Stimulated activated CD4-positive, alpha-beta T cell treated with anti-CD3 and anti-CD28 coated beads, TNF-alpha, amount 100 ng/mL, for 24 hours (primary cell): ENCODE results near the gene DHRSX.
"Not testable (repeated sequence)": the region's sequence is repeated elsewhere in the genome, so short reads cannot be mapped to it uniquely, and the experiment has no call there.

Experiments
- DNase-seq, 3 experiments: peaks; one replicate each; pipeline ENCODE4 v3.0.0-alpha.2; 2020; ENCODE audit warnings: low read depth in 3 of 3

Gene DHRSX

DNA sequence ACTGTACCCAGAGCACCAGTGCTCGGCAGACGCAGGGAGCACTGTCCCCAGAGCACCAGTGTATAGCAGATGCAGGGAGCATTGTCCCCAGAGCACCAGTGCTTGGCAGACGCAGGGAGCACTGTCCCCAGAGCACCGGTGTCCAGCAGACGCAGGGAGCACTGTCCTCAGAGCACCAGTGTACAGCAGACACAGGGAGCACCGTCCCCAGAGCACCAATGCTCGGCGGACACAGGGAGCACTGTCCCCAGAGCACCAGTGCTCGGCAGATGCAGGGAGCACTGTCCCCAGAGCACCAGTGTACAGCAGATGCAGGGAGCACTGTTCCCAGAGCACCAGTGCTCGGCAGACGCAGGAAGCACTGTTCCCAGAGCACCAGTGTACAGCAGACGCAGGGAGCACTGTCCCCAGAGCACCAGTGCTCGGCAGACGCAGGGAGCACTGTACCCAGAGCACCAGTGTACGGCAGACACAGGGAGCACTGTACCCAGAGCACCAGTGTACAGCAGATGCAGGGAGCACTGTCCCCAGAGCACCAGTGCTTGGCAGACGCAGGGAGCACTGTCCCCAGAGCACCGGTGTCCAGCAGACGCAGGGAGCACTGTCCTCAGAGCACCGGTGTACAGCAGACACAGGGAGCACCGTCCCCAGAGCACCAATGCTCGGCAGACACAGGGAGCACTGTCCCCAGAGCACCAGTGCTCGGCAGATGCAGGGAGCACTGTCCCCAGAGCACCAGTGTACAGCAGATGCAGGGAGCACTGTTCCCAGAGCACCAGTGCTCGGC, 234.9 kb downstream of the DHRSX start:
- DNase-seq = not testable (repeated sequence)

DNA sequence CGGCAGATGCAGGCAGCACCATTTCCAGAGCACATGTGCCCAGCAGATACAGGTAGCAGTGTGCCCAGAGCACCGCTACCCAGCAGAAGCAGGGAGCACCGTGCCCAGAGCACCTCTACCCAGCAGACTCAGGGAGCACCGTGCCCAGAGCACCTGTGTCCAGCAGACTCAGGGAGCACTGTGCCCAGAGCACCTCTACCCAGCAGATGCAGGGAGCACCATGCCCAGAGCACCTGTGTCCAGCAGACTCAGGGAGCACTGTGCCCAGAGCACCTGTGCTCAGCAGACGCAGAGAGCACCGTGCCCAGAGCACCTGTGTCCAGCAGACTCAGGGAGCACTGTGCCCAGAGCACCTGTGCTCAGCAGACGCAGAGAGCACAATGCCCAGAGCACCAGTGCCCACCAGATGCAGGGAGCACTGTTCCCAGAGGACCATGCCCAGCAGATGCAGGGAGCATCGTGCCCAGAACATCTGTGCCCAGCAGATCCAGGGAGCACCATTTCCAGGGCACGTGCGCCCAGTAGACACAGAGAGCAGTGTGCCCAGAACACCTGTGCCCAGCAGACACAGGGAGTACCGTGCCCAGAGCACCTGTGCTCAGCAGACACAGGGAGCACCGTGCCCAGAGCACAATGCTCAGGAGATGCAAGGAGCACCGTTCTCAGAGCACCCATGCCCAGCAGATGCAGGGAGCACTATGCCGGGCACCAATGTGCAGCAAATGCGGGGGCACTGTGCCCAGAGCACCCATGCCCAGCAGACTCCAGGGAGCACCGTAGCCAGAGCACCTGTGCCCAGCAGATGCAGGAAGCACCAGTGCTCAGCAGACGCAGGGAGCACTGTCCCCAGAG, 236.4 kb downstream of the DHRSX start:
- no peak for DNase-seq

GRCh38 chrX:2263203-2263602, 237.6 kb downstream of the DHRSX start:
- DNase-seq = no peak

DNA sequence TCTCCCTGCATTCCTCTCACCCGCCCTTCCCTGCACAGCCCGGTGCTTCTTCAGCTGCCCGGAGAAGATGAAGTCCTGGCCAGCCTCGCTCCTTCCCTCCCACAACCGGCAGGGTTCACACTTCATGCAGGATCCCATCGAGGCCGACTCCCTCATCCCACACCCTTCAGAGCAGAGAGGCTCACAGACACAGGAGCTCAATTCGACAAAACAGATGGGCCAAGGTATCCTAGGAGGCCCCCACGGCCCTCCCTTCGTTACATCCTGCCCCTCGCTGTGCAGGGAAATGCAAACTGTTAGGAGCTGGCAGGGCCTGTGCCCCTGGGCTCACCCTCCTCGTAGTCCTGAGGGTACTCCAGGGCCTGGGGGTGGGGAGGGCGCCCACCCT, 238.1 kb downstream of the DHRSX start:
- no peak for DNase-seq

DNA sequence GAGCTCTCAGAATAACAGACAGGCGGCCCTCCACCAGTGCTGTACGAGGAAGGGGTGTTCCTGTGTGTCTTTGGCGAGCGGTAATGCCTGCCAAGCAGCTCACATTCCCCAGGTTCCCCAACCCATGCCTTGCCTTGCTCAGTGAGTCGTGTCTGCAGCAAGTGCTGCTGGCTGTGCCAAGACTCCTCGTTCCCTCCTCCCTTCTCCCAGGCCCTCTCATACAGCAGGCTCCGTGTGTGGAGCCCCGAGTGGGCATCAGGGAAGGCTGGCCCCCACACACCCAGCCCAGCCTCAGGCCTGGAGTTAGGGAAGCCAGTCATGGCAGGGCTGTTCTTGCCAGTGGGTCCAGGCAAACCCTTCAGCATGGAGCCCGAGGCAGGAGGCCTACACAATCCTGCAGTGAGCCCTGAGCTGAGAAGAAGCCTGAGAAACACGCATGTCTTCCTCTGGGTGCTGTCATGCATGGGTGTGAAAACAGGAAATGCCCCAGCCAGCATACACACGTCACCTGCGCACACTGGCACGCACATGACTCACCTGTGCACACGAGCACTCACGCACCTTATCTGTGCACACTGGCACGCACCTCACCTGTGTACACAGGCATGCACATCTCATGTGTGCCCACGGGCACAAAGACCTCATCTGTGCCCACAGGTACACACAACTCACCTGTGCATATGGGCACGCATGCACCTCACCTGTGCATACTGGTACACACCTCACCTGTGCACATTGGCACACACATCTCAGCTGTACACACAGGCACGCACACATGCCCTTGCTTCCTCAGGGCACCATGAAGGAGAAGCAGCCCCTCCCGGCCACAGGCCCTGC, 238.7 kb downstream of the DHRSX start:
- DNase-seq = no peak

GRCh38 chrX:2252331-2253065, 248.3 kb downstream of the DHRSX start:
- DNase-seq = no peak

GRCh38 chrX:2251211-2251610, 249.6 kb downstream of the DHRSX start:
- no peak for DNase-seq

DNA sequence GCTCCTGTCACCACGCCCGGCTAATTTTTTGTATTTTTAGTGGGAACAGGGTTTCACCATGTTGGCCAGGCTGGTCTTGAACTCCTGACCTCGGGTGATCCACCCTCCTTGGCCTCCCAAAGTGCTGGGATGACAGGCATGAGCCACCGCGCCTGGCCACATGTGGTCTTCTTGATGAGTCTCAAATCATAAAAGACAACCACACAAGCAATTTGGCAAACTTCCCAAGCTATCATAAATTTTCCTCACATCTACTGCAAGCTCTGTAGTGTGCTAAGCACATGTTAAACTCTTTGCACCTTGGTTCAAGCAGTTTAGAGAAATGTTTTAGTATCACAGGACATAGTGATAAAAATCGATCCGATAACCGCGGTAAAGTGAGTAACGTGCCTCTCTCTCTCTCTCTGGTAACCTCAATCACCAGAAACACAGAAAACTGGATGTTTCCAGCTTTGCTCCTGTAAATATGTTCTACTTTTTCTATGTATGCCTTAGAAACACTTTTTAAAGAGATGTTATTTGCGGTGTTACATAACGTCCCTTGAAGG, 256.8 kb downstream of the DHRSX start:
- DNase-seq = no peak

DNA sequence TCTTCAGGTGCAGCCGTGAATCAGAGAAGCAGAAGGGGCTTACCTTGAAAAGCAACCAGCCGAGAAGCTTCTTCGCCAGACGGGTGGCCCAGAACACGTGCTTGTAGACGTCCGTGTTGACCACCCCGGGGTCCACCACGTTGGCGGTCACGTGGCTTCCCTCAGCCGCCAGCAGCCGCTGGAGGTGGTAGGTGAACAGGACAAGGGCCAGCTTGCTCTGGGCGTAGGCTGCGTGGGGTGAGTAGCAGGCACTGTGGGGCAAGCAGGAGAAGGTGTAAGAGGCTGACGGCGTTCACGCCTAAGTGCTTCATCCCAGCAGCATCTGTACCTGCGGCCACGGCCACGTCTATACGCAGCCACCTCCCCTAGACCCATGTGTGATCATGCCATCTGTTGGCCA, 257.8 kb downstream of the DHRSX start:
- DNase-seq = no peak

DNA sequence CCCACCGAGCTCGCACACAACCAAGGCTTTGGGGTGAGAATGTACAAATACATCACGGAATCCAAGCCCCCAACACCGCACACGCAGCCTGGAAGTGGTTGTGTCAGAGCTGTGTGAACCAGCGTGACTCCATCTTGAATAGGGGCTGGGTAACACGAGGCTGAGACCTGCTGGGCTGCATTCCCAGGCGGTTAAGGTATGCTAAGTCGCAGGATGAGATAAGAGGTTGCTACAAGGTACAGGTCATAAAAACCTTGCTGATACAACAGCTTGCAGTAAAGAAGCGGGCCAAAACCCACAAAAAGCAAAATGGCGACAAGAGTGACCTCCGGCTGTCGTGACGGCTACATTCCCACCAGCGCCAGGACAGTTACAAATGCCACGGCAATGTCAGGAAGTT, 258.4 kb downstream of the DHRSX start:
- DNase-seq = no peak

GRCh38 chrX:2241496-2241895, 259.3 kb downstream of the DHRSX start:
- DNase-seq = not testable (repeated sequence)

- not testable (repeated sequence) for DNase-seq
These were observed 260.0 kb downstream of the DHRSX start for GRCh38 chrX:2240761-2241160.

DNA sequence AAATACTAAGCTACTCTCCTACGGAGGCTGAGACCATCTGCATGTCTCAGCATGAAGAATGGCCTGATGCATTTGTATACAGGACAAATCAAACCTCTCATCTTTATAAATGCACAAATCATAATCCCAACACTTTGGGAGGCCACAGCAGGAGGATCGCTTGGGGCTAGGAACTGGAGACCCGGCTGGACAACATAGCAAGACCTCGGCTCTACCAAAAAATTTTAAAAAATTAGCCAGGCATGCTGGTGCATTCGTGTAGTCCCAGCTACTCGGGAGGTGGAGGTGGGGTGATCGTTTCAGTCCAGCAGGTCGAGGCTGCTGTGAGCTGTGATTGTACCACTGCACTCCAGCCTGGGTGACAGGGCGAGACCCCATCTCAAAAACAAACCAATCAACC, 262.8 kb downstream of the DHRSX start:
- no peak for DNase-seq

- DNase-seq = no peak
These were observed 269.1 kb downstream of the DHRSX start for GRCh38 chrX:2231570-2232192.

GRCh38 chrX:2230457-2230856, 270.3 kb downstream of the DHRSX start:
- DNase-seq = no peak

DNA sequence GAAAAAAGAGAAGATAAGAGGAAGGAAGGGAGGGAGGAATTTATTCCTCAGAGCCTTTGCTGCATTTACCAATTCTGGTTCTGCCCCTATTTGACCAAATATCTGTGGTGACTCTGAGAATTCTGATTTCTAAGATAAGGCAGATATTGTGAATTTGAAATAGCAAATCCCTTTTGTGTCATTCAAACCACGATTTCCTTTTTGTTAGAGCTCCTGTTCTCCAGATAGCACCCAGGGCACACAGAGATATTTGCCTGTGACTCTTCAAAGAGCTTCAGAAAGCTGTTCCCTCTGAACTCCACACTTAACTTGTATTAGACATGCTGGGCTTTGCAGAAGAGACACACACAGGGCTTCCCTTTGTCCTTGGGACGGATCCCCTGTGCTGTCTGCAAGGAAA, 272.2 kb downstream of the DHRSX start:
- DNase-seq = no peak

DNA sequence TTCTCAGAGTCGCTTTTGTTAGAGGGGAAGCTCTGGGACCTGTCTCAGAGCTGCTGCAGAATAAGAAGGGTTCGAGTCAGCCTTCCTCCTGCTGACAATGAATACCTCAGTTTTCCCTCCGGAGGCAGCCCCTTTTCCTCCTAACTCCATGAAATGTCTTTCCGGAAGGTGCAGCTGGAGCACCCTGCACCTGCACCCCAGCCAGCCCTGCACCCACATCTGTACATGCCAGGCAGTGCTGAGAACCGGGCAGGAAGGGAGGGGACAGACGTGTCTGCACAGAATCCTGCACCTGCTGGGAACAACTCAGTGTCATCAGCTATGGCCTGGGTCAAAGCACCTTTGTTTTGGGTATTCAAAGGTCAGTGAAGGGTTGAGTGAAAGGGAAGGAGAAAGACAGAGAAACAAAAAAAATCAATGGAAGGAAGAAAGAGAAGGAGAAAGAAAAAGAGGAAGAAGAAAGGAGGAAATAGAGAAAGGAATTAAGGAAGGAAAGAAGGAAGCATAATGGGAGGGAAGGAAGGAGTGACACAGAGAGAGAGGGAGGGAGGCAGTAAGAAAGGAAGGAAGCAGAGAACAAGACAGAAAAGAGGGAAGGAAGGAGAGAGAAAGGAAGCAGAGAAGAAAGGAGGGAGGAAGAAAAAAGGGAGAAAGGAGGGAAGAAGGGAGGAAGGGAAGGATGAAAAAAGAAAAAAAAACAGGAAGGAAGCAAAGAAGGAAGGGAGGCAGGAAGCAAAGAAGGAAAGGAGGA, 273.7 kb downstream of the DHRSX start:
- no peak for DNase-seq

- no peak for DNase-seq
These were observed 274.6 kb downstream of the DHRSX start for GRCh38 chrX:2226182-2226581.

GRCh38 chrX:2224597-2225235, 276.1 kb downstream of the DHRSX start:
- no peak for DNase-seq
